H1 (cell line): ENCODE results near the gene SLU7. TPM values are rescaled to one million over a fixed set of nuclear protein-coding genes. Genes with fewer than 3 reads are reported as not detected.

Experiments
- NRF1 ChIP-seq: IDR thresholded peaks from 2 replicates; pipeline ENCODE4 v1.6.1; 2011; ENCODE audit warnings: mild to moderate bottlenecking, low read depth, low read length, improper control_type of control experiment
- polyA plus RNA-seq, 7 experiments: library from polyadenylated mRNA; depleted of rRNA in 3 of 7; stranded (reverse) in 5 of 7; unstranded in 2 of 7; fragments of >200 nt in 5 of 7; fragments of 200-250 nt in 2 of 7; gene quantifications; 1 replicate in 5 of 7; 2 replicates in 1 of 7; 4 replicates in 1 of 7; pipeline versions ENCODE4 v1.2.1 to v1.2.3, GENCODE V29; 2011 to 2013; ENCODE audit warnings: missing spikeins in 2 of 7, mixed read lengths in 2 of 7
- total RNA-seq: library from RNA; stranded (reverse); fragmentation: NEBNext Ultra II Directional; extraction: Animal tissue kit (Norgen Biotek cat#: 25700); gene quantifications from 2 replicates; pipeline ENCODE4 v1.2.1, GENCODE V29; 2021

SLU7 gene
- total and polyA plus RNA-seq, 2 of the 8 experiments (the other 6 are each of a cell fraction or from before 2014, with no cell fraction given), result 6.0 to 34.1 TPM

DNA sequence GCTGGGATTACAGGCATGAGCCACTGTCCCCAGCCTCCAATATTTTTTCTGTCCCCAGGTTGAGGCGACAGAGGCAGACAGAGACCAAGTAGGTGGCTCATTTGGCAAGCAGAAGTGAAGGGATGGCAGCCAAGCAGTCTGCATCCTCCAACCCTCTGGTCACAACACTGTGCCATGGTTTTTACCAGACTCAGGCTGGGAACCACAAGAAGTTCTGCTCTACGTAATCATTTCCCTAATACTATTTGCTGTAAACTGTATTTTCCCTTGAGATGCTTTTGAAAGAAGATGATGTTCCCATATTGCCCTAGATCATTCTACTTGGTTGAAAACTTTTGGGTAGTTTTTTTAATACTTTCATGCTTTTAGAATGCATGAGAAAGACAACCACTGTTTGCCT, 43.3 kb upstream of the SLU7 start (continued):
- TF ChIP-seq NRF1, result no peak
